IPS-18a (cell line): ENCODE data around the gene PAX3.
A peak's percentile ranks its signal among the peaks of the same experiment; 100 is the strongest.

Experiments used
- H3K27ac ChIP-seq: one replicate; pipeline ENCODE4 v1.5.1; 2013; ENCODE audit warnings: low read length
- H3K27me3 ChIP-seq: one replicate; pipeline ENCODE4 v1.6.1; 2013; ENCODE audit warnings: mild to moderate bottlenecking, low read length; ENCODE audit not compliant: control insufficient read depth, insufficient read depth
- H3K36me3 ChIP-seq: one replicate; pipeline ENCODE4 v1.6.1; 2013; ENCODE audit warnings: low read depth, low read length; ENCODE audit not compliant: control insufficient read depth
- H3K4me1 ChIP-seq: one replicate; pipeline ENCODE4 v1.6.1; 2013; ENCODE audit warnings: low read depth, low read length; ENCODE audit not compliant: control insufficient read depth
- H3K4me3 ChIP-seq: one replicate; pipeline ENCODE4 v1.5.1; 2013; ENCODE audit warnings: low read length
- H3K9ac ChIP-seq: one replicate; pipeline ENCODE4 v1.6.1; 2013; ENCODE audit warnings: mild to moderate bottlenecking, low read length, moderate library complexity
- H3K9me3 ChIP-seq: one replicate; pipeline ENCODE4 v1.6.1; 2013; ENCODE audit warnings: low read depth, low read length; ENCODE audit not compliant: control insufficient read depth

PAX3 gene

DNA sequence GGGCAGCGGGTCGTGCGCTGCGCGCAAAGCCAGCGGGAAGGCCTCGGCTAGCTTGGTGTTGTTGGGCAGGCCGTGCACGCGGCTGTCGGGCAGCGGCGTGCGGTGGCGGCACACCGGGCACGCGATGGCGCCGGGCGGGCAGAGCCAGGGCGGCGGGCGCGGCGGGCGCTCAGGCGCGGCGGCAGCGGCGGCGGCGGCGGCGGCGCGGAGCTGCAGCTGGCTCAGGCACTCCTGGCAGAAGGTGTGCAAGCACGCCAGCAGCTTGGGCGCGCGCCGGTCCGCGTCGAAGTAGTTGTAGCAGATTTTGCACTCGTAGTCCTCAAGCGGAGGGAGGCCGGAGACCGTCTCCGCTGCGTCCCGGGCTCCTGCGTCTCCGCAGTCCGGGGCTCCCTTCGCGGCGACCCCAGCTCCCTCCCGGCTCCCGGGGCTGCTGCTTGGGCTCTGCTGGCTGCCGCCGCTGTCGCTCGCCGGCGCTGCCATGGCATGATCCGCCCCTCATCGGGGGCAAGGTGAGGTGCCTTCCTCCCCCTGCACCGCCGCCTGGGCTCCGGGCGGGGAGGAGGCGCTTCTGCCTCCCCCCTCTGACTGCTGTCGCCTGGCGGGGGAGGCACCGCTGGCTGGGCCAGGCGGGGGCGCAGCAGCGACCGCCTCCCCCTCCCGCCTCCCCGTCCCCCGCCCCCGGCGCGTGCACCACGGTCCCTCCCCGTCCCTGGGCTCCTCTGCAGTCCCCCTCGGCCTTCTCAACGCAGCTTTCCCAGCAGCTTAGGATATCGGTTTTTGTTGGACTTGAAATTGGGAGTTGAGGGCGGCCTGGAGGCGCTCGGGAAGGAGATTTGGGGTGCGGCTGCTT is 21.0 kb upstream of the PAX3 start:
- no peak overlapping the region for H3K27ac ChIP-seq
- H3K4me1 ChIP-seq = peaks cover 11% of the 10 kb centered on the region
- peaks cover 88% of the 10 kb centered on the region for H3K27me3 ChIP-seq
- H3K9ac ChIP-seq = peak overlapping the region; percentile 36
- H3K36me3 ChIP-seq = no peaks in the 10 kb centered on the region
- peak overlapping the region; percentile 65 for H3K4me3 ChIP-seq
- no peaks in the 10 kb centered on the region for H3K9me3 ChIP-seq

DNA sequence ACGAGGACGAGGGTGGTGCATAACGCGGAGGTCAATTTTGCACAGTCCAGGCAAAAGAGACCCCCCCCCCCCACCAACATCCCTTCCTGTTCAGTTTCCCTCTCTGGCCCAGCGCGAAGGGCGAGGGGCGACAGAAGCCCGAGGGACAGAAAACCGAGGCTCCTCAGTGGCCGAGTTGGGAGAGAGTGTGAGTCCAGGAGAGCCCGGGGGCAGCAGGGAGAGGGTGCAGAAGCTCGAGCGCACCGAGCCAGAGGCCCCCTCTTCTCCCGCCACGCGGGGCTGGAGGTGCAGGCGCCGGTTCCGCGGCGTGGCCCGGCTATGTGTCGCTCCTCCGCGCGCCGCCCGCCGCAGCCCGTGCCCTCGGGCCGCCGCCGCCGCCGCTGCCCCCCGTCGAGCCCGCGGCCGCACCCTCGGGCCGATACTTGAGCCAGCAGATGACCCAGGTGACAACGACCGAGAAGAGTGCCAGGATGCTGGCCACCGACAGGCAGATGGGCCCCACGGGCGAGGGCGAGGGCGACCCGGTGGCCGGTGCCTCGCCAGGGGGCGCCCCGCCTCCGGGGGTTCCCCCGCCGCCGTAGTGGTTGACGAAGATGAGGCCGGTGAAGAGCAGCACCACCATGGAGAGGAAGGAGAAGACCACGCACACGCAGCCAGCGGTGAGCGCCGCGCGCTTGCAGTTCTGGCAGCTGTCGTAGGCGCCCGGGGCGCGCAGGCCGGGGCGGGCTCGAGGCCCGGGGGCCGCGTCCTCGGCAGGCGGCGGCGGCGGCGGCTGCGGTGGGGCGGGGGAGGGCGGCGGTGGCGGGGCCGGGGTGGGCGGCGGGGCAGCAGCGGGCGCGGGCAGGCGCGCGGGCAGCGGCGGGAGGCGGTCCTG is 20.2 kb upstream of the PAX3 start:
- peaks cover 89% of the 10 kb centered on the region for H3K27me3 ChIP-seq
- H3K27ac ChIP-seq = no peak overlapping the region
- no peak overlapping the region for H3K9ac ChIP-seq
- H3K4me3 ChIP-seq = peak overlapping the region; percentile 58
- H3K4me1 ChIP-seq = peaks cover 11% of the 10 kb centered on the region
- H3K36me3 ChIP-seq = no peaks in the 10 kb centered on the region
- no peaks in the 10 kb centered on the region for H3K9me3 ChIP-seq

DNA sequence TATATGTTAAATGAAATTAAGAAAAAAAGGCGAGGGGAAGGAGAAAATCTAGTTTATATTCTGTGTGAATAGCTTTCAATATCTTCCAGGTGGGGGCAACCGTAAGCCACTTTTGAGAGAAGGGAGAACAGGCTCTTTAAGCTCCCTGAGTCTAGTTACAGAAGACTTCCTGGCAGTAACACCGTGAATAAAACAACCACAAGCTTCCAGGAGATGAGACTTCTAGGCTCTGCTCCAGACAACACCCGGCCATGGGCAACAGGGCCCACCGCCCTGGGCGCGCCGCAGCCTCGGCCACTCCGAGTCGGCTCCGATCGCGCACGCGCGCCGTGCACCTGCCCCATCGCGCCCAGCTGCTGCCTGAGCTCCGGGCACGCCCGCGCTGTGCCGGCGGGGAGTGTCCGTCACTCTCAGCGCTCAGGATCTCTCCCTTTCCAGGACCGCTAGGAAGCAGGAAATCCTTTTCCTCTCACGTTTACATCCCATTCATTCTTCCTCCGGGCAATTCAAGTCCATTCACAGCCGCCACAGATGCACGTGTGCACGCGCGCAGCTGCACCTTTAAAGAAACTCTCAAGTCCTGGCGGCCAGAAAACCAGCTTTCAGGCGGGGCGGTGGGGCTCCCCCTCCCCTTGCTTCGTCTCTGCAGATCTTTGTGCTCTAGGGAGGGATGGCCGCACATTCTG is 19.4 kb upstream of the PAX3 start:
- Histone ChIP-seq H3K9ac (no peak overlapping the region), H3K4me3 (peak overlapping the region; percentile 58), H3K36me3 (no peaks in the 10 kb centered on the region), H3K9me3 (no peaks in the 10 kb centered on the region), H3K27me3 (peaks cover 92% of the 10 kb centered on the region), H3K4me1 (peaks cover 11% of the 10 kb centered on the region), H3K27ac (no peak overlapping the region)

DNA sequence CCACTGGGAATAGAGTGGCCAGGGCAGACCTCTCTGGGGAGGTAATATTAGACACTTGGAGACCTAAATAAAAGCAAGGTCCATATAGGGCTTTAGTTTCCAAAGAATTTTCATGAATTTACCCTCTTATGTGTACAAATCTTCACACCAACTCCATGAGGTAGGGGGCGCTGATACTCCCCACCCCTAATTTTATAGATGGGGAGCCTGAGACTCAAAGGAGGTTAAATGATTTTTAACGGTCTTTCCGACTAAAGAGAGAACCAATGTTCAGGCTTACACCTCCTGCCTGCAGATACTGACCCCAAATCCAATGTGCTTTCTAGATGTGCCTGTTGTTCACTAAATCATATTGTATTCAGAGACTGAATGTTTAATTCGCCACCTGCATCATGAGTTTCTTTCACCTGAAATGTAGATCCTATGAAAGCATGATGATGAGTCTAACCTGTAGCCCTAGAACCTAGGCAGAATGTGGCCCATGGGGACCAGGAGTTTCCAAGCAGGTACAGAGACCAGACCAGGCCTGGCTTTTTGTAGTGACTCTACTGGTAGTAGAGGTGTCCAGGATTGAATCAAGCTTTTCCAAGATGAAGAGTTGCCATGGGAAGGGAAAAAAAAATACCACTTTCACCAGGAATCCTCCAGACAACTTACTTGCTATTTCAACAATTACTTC is 16.8 kb upstream of the PAX3 start:
- Histone ChIP-seq H3K36me3 (no peaks in the 10 kb centered on the region), H3K9ac (no peak overlapping the region), H3K4me3 (no peak overlapping the region), H3K27me3 (peaks cover 95% of the 10 kb centered on the region), H3K9me3 (no peaks in the 10 kb centered on the region), H3K27ac (no peak overlapping the region), H3K4me1 (peaks cover 19% of the 10 kb centered on the region)

DNA sequence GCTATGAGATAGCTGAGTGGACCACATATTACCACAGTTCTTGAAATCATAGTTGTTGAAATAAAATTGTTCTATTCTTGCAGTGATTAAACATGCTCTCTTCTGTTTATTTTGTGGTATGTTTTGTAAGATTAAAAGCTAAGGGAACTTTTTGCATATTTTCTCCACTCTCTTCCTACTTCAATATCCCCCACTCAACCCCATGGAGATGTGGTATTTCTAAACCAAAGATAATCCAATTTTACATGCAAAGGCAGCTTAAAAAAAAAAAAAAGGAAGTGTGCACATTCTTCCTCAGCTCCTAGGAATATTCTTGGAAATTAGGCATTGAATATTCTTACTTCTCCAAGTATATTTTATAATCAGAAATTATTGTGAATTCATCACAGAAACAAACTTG is 15.0 kb upstream of the PAX3 start:
- Histone ChIP-seq H3K36me3 (no peaks in the 10 kb centered on the region), H3K9me3 (no peaks in the 10 kb centered on the region), H3K4me3 (no peak overlapping the region), H3K27me3 (peaks cover 100% of the 10 kb centered on the region), H3K9ac (no peak overlapping the region), H3K27ac (no peak overlapping the region), H3K4me1 (peaks cover 16% of the 10 kb centered on the region)

DNA sequence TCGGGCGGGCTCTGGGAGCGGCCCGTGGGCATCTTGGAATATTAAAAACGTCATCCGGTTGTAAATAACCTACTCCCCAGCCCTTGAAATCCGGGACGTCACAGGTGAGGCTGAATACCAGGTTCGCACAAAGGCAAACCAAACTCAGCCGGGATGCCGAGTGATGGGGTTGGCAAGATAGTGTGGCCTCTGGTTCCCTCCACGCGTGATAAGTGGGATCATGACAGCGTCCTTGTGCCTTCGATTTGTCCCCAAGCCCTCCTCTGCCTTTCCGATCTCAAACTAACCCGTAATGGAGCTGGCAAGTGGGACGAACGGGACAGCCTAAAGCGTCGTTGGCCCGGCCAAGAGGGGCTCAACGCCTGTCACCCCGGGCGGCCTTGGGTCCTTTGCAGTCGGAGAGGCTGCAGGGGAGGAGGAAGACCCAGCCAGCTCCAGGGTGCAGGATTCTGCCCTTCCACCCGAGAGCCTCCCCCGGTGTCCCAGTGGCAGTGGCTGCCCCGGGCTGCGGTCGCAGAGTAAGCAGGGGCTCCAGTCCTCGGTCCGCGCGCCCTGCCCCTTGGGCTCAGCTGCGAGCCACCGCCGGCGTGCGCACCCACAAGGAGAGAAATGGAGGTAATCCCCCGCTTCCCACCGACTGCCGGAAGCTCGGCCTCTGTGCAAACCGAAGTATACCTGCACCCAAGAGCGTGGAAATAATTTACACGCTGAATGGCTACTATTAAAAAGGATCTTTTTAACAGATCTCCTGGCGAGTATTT is 13.4 kb upstream of the PAX3 start:
- H3K36me3 ChIP-seq = no peaks in the 10 kb centered on the region
- no peaks in the 10 kb centered on the region for H3K9me3 ChIP-seq
- no peak overlapping the region for H3K27ac ChIP-seq
- peaks cover 100% of the 10 kb centered on the region for H3K27me3 ChIP-seq
- H3K9ac ChIP-seq = no peak overlapping the region
- H3K4me3 ChIP-seq = peak overlapping the region; percentile 31
- peaks cover 23% of the 10 kb centered on the region for H3K4me1 ChIP-seq

DNA sequence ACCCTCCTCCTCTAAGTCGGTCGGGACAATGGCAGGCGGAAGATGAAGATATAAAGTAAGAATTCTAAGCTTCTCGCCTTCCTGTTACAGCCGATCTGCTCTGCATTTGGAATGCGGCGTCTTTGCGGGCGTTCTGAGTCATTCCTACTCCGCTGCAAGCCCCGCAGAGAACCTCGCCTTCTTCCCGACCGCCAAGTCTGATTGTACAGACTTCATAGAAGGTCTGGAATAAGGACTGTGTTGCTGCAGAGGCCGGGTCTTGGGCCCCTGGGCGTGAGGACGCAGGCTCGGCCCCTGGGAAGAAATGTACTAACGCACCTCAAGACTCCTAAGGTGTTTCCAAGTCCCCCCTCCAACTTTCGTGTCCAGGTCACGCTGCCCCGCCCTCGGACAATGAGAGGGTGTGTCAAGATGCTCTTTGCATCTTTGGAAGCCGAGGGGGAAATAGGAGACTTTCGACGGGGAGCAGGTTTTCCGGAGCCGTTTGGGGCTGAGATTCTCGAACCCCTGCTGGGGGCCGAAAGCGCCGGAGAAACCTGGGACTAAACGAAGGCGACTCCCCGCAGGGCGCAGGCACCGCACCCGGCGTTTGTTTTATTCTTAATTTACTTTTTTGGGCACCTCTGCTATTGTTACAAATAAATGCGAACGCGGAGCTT is 12.7 kb upstream of the PAX3 start:
- peaks cover 100% of the 10 kb centered on the region for H3K27me3 ChIP-seq
- no peak overlapping the region for H3K27ac ChIP-seq
- no peak overlapping the region for H3K9ac ChIP-seq
- H3K4me1 ChIP-seq = peaks cover 27% of the 10 kb centered on the region
- peak overlapping the region; percentile 14 for H3K4me3 ChIP-seq
- H3K36me3 ChIP-seq = no peaks in the 10 kb centered on the region
- H3K9me3 ChIP-seq = no peaks in the 10 kb centered on the region

DNA sequence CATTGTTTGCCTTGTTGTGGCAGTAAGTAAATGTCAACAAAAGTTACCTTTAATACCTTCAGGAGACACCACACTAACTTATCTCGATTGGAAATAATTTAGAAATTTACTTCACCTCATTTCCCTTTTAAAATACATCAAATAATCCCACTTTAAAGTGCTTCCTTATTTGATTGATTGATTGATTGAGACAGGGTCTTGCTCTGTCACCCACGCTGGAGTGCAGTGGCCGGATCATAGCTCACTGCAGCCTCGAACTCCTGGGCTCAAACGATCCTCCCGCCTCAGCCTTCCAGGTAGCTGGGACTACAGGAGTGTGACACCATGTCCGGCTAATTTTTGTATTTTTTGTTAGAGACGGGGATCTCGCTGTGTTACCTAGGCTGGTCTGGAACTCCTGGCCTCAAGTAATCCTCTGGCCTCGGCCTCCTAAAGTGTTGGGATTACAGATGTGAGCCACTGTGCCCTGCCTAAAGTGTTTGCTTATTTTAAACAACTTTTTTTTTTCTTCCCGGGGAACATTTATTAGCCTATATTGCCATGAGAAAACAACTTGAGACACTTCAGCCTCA is 12.0 kb upstream of the PAX3 start:
- H3K36me3 ChIP-seq = no peaks in the 10 kb centered on the region
- H3K27ac ChIP-seq = no peak overlapping the region
- peaks cover 31% of the 10 kb centered on the region for H3K4me1 ChIP-seq
- peaks cover 100% of the 10 kb centered on the region for H3K27me3 ChIP-seq
- H3K9ac ChIP-seq = no peak overlapping the region
- H3K4me3 ChIP-seq = peak overlapping the region; percentile 14
- H3K9me3 ChIP-seq = no peaks in the 10 kb centered on the region

DNA sequence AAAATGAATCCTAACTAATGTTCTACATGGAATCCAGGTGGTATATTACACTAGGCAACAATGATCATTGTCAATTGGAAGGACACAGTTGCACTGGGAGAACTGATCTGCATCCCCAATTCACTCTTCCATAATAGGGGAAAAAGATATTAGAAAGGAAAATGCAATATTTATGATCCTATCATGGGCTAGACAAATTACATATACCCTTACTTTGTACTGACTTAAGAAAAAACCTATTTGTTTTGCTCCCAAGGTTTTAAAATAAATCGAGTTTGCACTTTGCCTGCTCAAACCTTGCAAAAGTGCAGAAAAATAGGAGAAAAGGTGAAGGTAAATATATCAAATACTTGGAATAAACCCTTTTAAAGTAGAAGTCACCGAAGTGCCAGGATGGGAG is 11.0 kb upstream of the PAX3 start:
- Histone ChIP-seq H3K27me3 (peaks cover 100% of the 10 kb centered on the region), H3K4me1 (peaks cover 38% of the 10 kb centered on the region), H3K9ac (no peak overlapping the region), H3K4me3 (no peak overlapping the region), H3K36me3 (no peaks in the 10 kb centered on the region), H3K27ac (no peak overlapping the region), H3K9me3 (no peaks in the 10 kb centered on the region)

DNA sequence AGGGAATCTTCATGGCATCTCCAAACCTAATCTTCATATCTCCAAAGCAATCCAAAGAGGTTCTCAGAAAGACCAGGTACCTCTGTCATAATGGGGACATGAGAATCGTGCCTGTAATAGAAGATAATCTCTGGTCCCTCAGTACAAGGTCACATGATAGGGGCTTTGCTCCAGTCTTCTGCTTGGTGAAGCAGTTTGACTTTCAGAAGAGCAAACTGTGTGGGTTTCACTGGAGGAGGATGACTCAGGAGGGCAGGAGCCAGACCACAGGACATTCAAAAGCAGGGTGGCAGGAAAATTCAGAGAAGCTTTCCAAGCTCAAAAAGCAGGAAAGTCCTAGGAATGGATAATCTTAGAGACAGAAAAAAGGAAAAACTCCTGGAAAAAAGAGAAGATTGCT is 10.6 kb upstream of the PAX3 start:
- H3K4me3 ChIP-seq = no peak overlapping the region
- H3K27me3 ChIP-seq = peaks cover 100% of the 10 kb centered on the region
- H3K36me3 ChIP-seq = no peaks in the 10 kb centered on the region
- peaks cover 38% of the 10 kb centered on the region for H3K4me1 ChIP-seq
- H3K27ac ChIP-seq = no peak overlapping the region
- H3K9me3 ChIP-seq = no peaks in the 10 kb centered on the region
- no peak overlapping the region for H3K9ac ChIP-seq
